ENCODE results near the gene MED6. TPM values are rescaled to one million over a fixed set of nuclear protein-coding genes. Genes with fewer than 3 reads are reported as not detected.

Gene MED6
- total RNA-seq, 2 donors from 2014 or later: 16.5 to 50.7 TPM

- Histone ChIP-seq H3K36me3 (no peaks in the 10 kb centered on the region), H3K4me3 (no peak overlapping the region), H3K27me3 (replicated peaks; ENCODE audit: insufficient read depth) (no peaks in the 10 kb centered on the region), H3K4me1 (ENCODE audit: control insufficient read depth in 1 of 2, low read depth in 2 of 2) (no peaks in the 10 kb centered on the region), H3K27ac (no peak overlapping the region), H3K9me3 (no peaks in the 10 kb centered on the region)
- DNase-seq (ENCODE audit: low spot score) (no peak), ATAC-seq (ENCODE audit: insufficient number of reproducible peaks, low FRiP score, low read depth) (no peak)
- TF ChIP-seq CTCF (IDR thresholded peaks at IDR 0.05): no peak
Observed at GRCh38 chr14:70619708-70620107, 19.3 kb upstream of the MED6 start.

GRCh38 chr14:70618314-70618713 is 17.9 kb upstream of the MED6 start:
- no peak for ATAC-seq (ENCODE audit: insufficient number of reproducible peaks, low FRiP score, low read depth)
- Histone ChIP-seq H3K36me3 (no peaks in the 10 kb centered on the region), H3K4me1 (ENCODE audit: control insufficient read depth in 1 of 2, low read depth in 2 of 2) (no peaks in the 10 kb centered on the region), H3K27me3 (replicated peaks; ENCODE audit: insufficient read depth) (no peaks in the 10 kb centered on the region), H3K4me3 (no peak overlapping the region), H3K9me3 (no peaks in the 10 kb centered on the region), H3K27ac (no peak overlapping the region)
- no peak for TF ChIP-seq CTCF (IDR thresholded peaks at IDR 0.05)
- no peak for DNase-seq (ENCODE audit: low spot score)

GRCh38 chr14:70616646-70617045 is 16.2 kb upstream of the MED6 start:
- H3K36me3 ChIP-seq: no peaks in the 10 kb centered on the region
- no peak for TF ChIP-seq CTCF (IDR thresholded peaks at IDR 0.05)
- H3K4me1 ChIP-seq (ENCODE audit: control insufficient read depth in 1 of 2, low read depth in 2 of 2): no peaks in the 10 kb centered on the region
- ATAC-seq (ENCODE audit: insufficient number of reproducible peaks, low FRiP score, low read depth) (no peak), DNase-seq (ENCODE audit: low spot score) (no peak)
- H3K27me3 ChIP-seq (replicated peaks; ENCODE audit: insufficient read depth): no peaks in the 10 kb centered on the region
- no peaks in the 10 kb centered on the region for H3K9me3 ChIP-seq
- H3K4me3 ChIP-seq: no peak overlapping the region
- H3K27ac ChIP-seq: no peak overlapping the region

GRCh38 chr14:70611216-70611615 is 10.8 kb upstream of the MED6 start:
- no peaks in the 10 kb centered on the region for H3K9me3 ChIP-seq
- H3K27ac ChIP-seq: no peak overlapping the region
- peaks cover 6% of the 10 kb centered on the region for H3K27me3 ChIP-seq (replicated peaks; ENCODE audit: insufficient read depth)
- no peak overlapping the region for H3K4me3 ChIP-seq
- ATAC-seq (ENCODE audit: insufficient number of reproducible peaks, low FRiP score, low read depth) (no peak), DNase-seq (ENCODE audit: low spot score) (no peak)
- H3K4me1 ChIP-seq (ENCODE audit: control insufficient read depth in 1 of 2, low read depth in 2 of 2): no peaks in the 10 kb centered on the region
- TF ChIP-seq CTCF (IDR thresholded peaks at IDR 0.05): no peak
- no peaks in the 10 kb centered on the region for H3K36me3 ChIP-seq

DNA sequence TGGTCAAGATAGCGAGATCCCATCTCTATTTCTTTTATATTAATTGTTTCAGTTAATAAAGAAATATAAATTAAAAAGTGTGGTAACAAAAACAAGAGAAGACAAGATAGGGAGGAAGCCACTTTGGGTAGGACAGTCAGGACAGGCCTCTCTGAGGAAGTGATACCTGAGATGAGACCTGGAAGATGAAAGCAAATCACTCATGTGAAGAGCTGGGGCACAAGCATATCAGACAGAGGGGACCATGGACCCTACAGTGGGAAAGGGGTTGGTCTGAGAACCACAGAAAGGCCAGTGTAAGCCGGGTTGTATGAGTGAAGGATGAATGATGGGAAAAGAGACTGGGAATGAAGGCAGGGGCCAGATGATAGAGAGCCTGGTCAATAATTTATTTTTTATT is 1.8 kb upstream of the MED6 start:
- Histone ChIP-seq H3K4me1 (ENCODE audit: control insufficient read depth in 1 of 2, low read depth in 2 of 2) (peaks cover 8 to 20% of the 10 kb centered on the region in 2 donors), H3K36me3 (no peaks in the 10 kb centered on the region), H3K27me3 (replicated peaks; ENCODE audit: insufficient read depth) (no peaks in the 10 kb centered on the region), H3K9me3 (no peaks in the 10 kb centered on the region), H3K27ac (no peak overlapping the region), H3K4me3 (no peak overlapping the region)
- no peak for TF ChIP-seq CTCF (IDR thresholded peaks at IDR 0.05)
- ATAC-seq (ENCODE audit: insufficient number of reproducible peaks, low FRiP score, low read depth) (no peak), DNase-seq (ENCODE audit: low spot score) (no peak)
